ENCODE data around the gene OR51F1.
"Not testable (repeated sequence)": the region's sequence is repeated elsewhere in the genome, so short reads cannot be mapped to it uniquely, and the experiment has no call there.

Gene OR51F1

GRCh38 chr11:4769838-4770237 is at the start of gene OR51F1:
TSS of gene OR51F1 (minus strand) at chr11:4769938. CDS start at chr11:4769938, 0 bp downstream.
- no peak for DNase-seq (ENCODE audit: low read depth in 2 of 3, low spot score in 1 of 3)

- DNase-seq (ENCODE audit: low read depth in 2 of 3, low spot score in 1 of 3): no peak
Observed at GRCh38 chr11:4809246-4809645, 39.5 kb upstream of the OR51F1 start.

- no peak for DNase-seq (ENCODE audit: low read depth in 2 of 3, low spot score in 1 of 3)
Observed at GRCh38 chr11:4808476-4808875, 38.7 kb upstream of the OR51F1 start.

GRCh38 chr11:4804280-4804679 is 34.5 kb upstream of the OR51F1 start, which contains the start of gene OR52R1:
TSS of gene OR52R1 (minus strand) at chr11:4804380. CDS start at chr11:4804380, 0 bp downstream.
- DNase-seq (ENCODE audit: low read depth in 2 of 3, low spot score in 1 of 3): no peak

- DNase-seq (ENCODE audit: low read depth in 2 of 3, low spot score in 1 of 3): not testable (repeated sequence)
Observed at GRCh38 chr11:4801316-4801715, 31.6 kb upstream of the OR51F1 start.

GRCh38 chr11:4798427-4799183 is 28.9 kb upstream of the OR51F1 start:
- no peak for DNase-seq (ENCODE audit: low read depth in 2 of 3, low spot score in 1 of 3)

GRCh38 chr11:4797206-4797605 is 27.5 kb upstream of the OR51F1 start:
- no peak for DNase-seq (ENCODE audit: low read depth in 2 of 3, low spot score in 1 of 3)

- no peak for DNase-seq (ENCODE audit: low read depth in 2 of 3, low spot score in 1 of 3)
Observed at GRCh38 chr11:4782454-4782853, 12.7 kb upstream of the OR51F1 start.

GRCh38 chr11:4768094-4768493 is 1.6 kb downstream of the OR51F1 start:
- DNase-seq (ENCODE audit: low read depth in 2 of 3, low spot score in 1 of 3): no peak

- DNase-seq (ENCODE audit: low read depth in 2 of 3, low spot score in 1 of 3): no peak
Observed at GRCh38 chr11:4766420-4767043, 3.2 kb downstream of the OR51F1 start.

GRCh38 chr11:4763096-4763495 is 6.6 kb downstream of the OR51F1 start:
- no peak for DNase-seq (ENCODE audit: low read depth in 2 of 3, low spot score in 1 of 3)

GRCh38 chr11:4751201-4751600 is 18.5 kb downstream of the OR51F1 start:
- DNase-seq (ENCODE audit: low read depth in 2 of 3, low spot score in 1 of 3): no peak

- no peak for DNase-seq (ENCODE audit: low read depth in 2 of 3, low spot score in 1 of 3)
Observed at GRCh38 chr11:4748438-4748837, 21.3 kb downstream of the OR51F1 start.

GRCh38 chr11:4740735-4741134 is 29.0 kb downstream of the OR51F1 start:
- DNase-seq (ENCODE audit: low read depth in 2 of 3, low spot score in 1 of 3): no peak

- DNase-seq (ENCODE audit: low read depth in 2 of 3, low spot score in 1 of 3): no peak
Observed at GRCh38 chr11:4727171-4727570, 42.6 kb downstream of the OR51F1 start.

GRCh38 chr11:4722616-4723534 is 46.9 kb downstream of the OR51F1 start:
- DNase-seq (ENCODE audit: low read depth in 2 of 3, low spot score in 1 of 3): not testable (repeated sequence)

Data from stimulated activated CD4-positive, alpha-beta T cell treated with anti-CD3 and anti-CD28 coated beads, Interleukin-12 subunit alpha, Interleukin-12 subunit beta, amount 100 ng/mL, for 48 hours (primary cell).